Spleen (tissue), 11 donors: Measurements from ENCODE around the gene JPH2. TPM values are rescaled to one million over a fixed set of nuclear protein-coding genes. Genes with fewer than 3 reads are reported as not detected.

Experiments used
- DNase-seq: peaks from one replicate; pipeline ENCODE4 v3.0.0-alpha.2; 2020
- H3K27ac ChIP-seq, 8 donors: fragments of 200-600 bp; sonication (generic) in 7 of 8; 1 replicate in 4 of 8; 2 replicates in 4 of 8; pipeline versions ENCODE4 v1.5.0 to v1.8.0; 2016 to 2021; ENCODE audit warnings: inconsistent platforms in 4 of 8, mild to moderate bottlenecking in 4 of 8, moderate library complexity in 1 of 8
- H3K27me3 ChIP-seq, 7 donors: fragments of 200-600 bp; sonication (generic) in 6 of 7; replicated peaks in 1 of 7; 1 replicate in 4 of 7; 2 replicates in 3 of 7; pipeline versions ENCODE4 v1.5.0 to v1.8.0; 2016 to 2021; ENCODE audit warnings: inconsistent platforms in 3 of 7, mild to moderate bottlenecking in 1 of 7
- H3K36me3 ChIP-seq, 6 donors: fragments of 200-600 bp; sonication (generic) in 5 of 6; 1 replicate in 4 of 6; 2 replicates in 2 of 6; pipeline versions ENCODE4 v1.5.0 to v1.8.0; 2016 to 2021; ENCODE audit warnings: inconsistent platforms in 2 of 6
- H3K4me1 ChIP-seq, 6 donors: fragments of 200-600 bp; sonication (generic) in 5 of 6; 1 replicate in 3 of 6; 2 replicates in 3 of 6; pipeline versions ENCODE4 v1.5.0 to v1.8.0; 2016 to 2021; ENCODE audit warnings: inconsistent platforms in 3 of 6
- H3K4me3 ChIP-seq, 8 donors: fragments of 200-600 bp; sonication (generic) in 7 of 8; 1 replicate in 4 of 8; 2 replicates in 4 of 8; pipeline versions ENCODE4 v1.5.0 to v1.8.0; 2016 to 2021; ENCODE audit warnings: inconsistent platforms in 4 of 8, mild to moderate bottlenecking in 4 of 8, moderate library complexity in 2 of 8
- H3K9me3 ChIP-seq, 8 donors: fragments of 200-600 bp; sonication (generic) in 7 of 8; 1 replicate in 4 of 8; 2 replicates in 4 of 8; pipeline versions ENCODE4 v1.5.0 to v1.8.0; 2016 to 2021; ENCODE audit warnings: inconsistent platforms in 4 of 8
- CTCF ChIP-seq, 11 experiments: fragments of 200-600 bp in 7 of 11; fragments of 450-650 bp in 4 of 11; sonication (generic) in 4 of 11; IDR thresholded peaks in 8 of 11; conservative IDR thresholded peaks in 3 of 11; 1 replicate in 7 of 11; 2 replicates in 4 of 11; pipeline versions ENCODE4 v1.4.0 to v1.8.0; 2016 to 2021; ENCODE audit warnings: antibody characterized with exemption in 11 of 11, inconsistent platforms in 4 of 11, mild to moderate bottlenecking in 1 of 11
- POLR2A ChIP-seq, 3 donors: fragments of 450-650 bp; IDR thresholded peaks; one replicate each; pipeline ENCODE4 v1.5.1; 2017; ENCODE audit warnings: antibody characterized with exemption in 3 of 3, mild to moderate bottlenecking in 1 of 3
- POLR2AphosphoS5 ChIP-seq, 3 donors: sonication (generic); formaldehyde crosslinking; IDR thresholded peaks; one replicate each; pipeline ENCODE4 v1.5.1; 2017; ENCODE audit warnings: antibody characterized with exemption in 3 of 3
- WGBS, 5 donors: extraction: QIAGEN DNeasy Blood & Tissue Kit in 3 of 5; methylation state at CpG; one replicate each; pipeline versions ENCODE4 v1.1.5 to v1.1.7; 2013 to 2018; 5-methylcytosine and 5-hydroxymethylcytosine counted together
- intact Hi-C: fragments of 100-400 bp; cut with DNase I; formaldehyde crosslinking; loops from one replicate; pipeline ENCODE4 v1.15.0; 2023; ENCODE audit warnings: low total_unique reads
- polyA plus RNA-seq, 3 donors: library from polyadenylated mRNA; stranded (reverse); fragments of 200-250 nt; gene quantifications; one replicate each; pipeline ENCODE4 v1.2.1, GENCODE V29; 2013
- total RNA-seq, 7 donors: library from RNA; depleted of rRNA in 3 of 7; stranded (reverse); fragments of >200 nt in 3 of 7; fragmentation: NEBNext Ultra II Directional in 4 of 7; extraction: Animal tissue kit (Norgen Biotek cat#: 25700) in 4 of 7; gene quantifications; one replicate each; pipeline versions ENCODE4 v1.1.0 to v1.2.1, GENCODE V29; 2016 to 2021
- donor health status: healthy with polysubstance abuse.
- donor health status: DM: no; HTN: no; CAD: no; lungs with moderate emphysema.
- donor health status: DM: no; HTN: no; CAD: no.
- donor health status: Bipolar disorder and iron deficiency.
- donor health status: healthy.
- donor health status: DM: no; HTN: no; CAD: no.
- donor health status: DM: yes; HTN: yes; CAD: no.

JPH2 gene
- total and polyA plus RNA-seq, 10 donors = 0.50 to 4.4 (median 1.3) TPM

GRCh38 chr20:44087051-44087856 lies 99.7 kb downstream of the JPH2 start:
- Histone ChIP-seq H3K27me3 (peaks cover 0 to 9% (median 0%) of the 10 kb centered on the region in 7 donors), H3K36me3 (no peaks in the 10 kb centered on the region), H3K27ac (no peak overlapping the region), H3K9me3 (no peaks in the 10 kb centered on the region), H3K4me1 (no peaks in the 10 kb centered on the region), H3K4me3 (no peak overlapping the region)
- intact Hi-C loops = loop anchor here (10.0 kb wide), 1 partner anchor 632 kb away; the partner anchor contains the start of gene SRSF6
- no peak for DNase-seq
- WGBS, 5 donors = 77 to 89% (median 84%) methylated on average over 15 of the region's 15 CpGs
- TF ChIP-seq POLR2A (IDR thresholded peaks at IDR 0.05) = no peak
- no peak for TF ChIP-seq CTCF (IDR thresholded peaks at IDR 0.05 in 8 of 11, conservative IDR thresholded peaks at IDR 0.05 in 3 of 11)
- TF ChIP-seq POLR2AphosphoS5 (IDR thresholded peaks at IDR 0.05) = no peak

- H3K36me3 ChIP-seq = no peaks in the 10 kb centered on the region
- intact Hi-C loops = loop anchor here (10.0 kb wide), 1 partner anchor 631 kb away; the partner anchor contains the start of gene SRSF6
- H3K4me3 ChIP-seq = no peak overlapping the region
- DNase-seq = no peak
- no peaks in the 10 kb centered on the region for H3K9me3 ChIP-seq
- peaks cover 0 to 3% (median 0%) of the 10 kb centered on the region in 6 donors for H3K4me1 ChIP-seq
- TF ChIP-seq CTCF (IDR thresholded peaks at IDR 0.05 in 8 of 11, conservative IDR thresholded peaks at IDR 0.05 in 3 of 11) = no peak
- TF ChIP-seq POLR2AphosphoS5 (IDR thresholded peaks at IDR 0.05) = no peak
- no peak for TF ChIP-seq POLR2A (IDR thresholded peaks at IDR 0.05)
- H3K27me3 ChIP-seq = peaks cover 0 to 7% (median 0%) of the 10 kb centered on the region in 7 donors
- H3K27ac ChIP-seq = no peak overlapping the region
- 73 to 86% (median 77%) methylated on average over 16 to 17 of the region's 17 CpGs for WGBS, 5 donors
Measured at GRCh38 chr20:44085616-44086434, 101.2 kb downstream of the JPH2 start.

- H3K36me3 ChIP-seq = no peaks in the 10 kb centered on the region
- no peaks in the 10 kb centered on the region for H3K9me3 ChIP-seq
- 90 to 98% (median 96%) methylated on average over 7 of the region's 7 CpGs for WGBS, 5 donors
- no peak overlapping the region for H3K4me3 ChIP-seq
- no peak overlapping the region for H3K27ac ChIP-seq
- intact Hi-C loops = loop anchor here (10.0 kb wide), 1 partner anchor 630 kb away; the partner anchor contains the start of gene SRSF6
- TF ChIP-seq POLR2AphosphoS5 (IDR thresholded peaks at IDR 0.05) (no peak), CTCF (IDR thresholded peaks at IDR 0.05 in 8 of 11, conservative IDR thresholded peaks at IDR 0.05 in 3 of 11) (no peak), POLR2A (IDR thresholded peaks at IDR 0.05) (no peak)
- DNase-seq = no peak
- H3K4me1 ChIP-seq = peaks cover 0 to 11% (median 2%) of the 10 kb centered on the region in 6 donors
- peaks cover 0 to 7% (median 0%) of the 10 kb centered on the region in 7 donors for H3K27me3 ChIP-seq
Measured at GRCh38 chr20:44084891-44085290, 102.1 kb downstream of the JPH2 start.
